CD4-positive, alpha-beta T cell (primary cell): ENCODE data around the gene GALNT18. TPM values are rescaled to one million over a fixed set of nuclear protein-coding genes. Genes with fewer than 3 reads are reported as not detected.

Experiments
- ATAC-seq: fragments of 200-7000 bp; cut with Tn5 transposase; one replicate; pipeline ENCODE4 v1.10.0; 2022; ENCODE audit warnings: mild to moderate bottlenecking; ENCODE audit not compliant: poor library complexity
- CTCF ChIA-PET: fragments of 350-600 bp; sonication (Branson Sonifier 250); formaldehyde crosslinking; loops from one replicate; lab custom pipeline; 2021; ENCODE audit warnings: antibody characterized with exemption, inconsistent platforms; lab: Charles Lee
- POLR2A ChIA-PET: fragments of 350-600 bp; sonication (Branson Sonifier 250); formaldehyde crosslinking; loops from one replicate; lab custom pipeline; 2021; ENCODE audit warnings: antibody characterized with exemption, inconsistent platforms; lab: Charles Lee
- DNase-seq, 14 experiments: peaks; one replicate each; pipeline ENCODE4 v3.0.0-alpha.2; 2013 to 2020; ENCODE audit warnings: mixed read lengths in 2 of 14
- H3K27ac ChIP-seq, 2 donors: one replicate each; pipeline versions ENCODE4 v1.5.1 to v1.7.0; 2013; ENCODE audit warnings: low read length in 2 of 2, low read depth in 1 of 2, mild to moderate bottlenecking in 1 of 2
- H3K27me3 ChIP-seq, 2 experiments: 1 replicate in 1 of 2; 2 replicates in 1 of 2; pipeline versions ENCODE4 v1.6.1 to v1.7.0; 2013; ENCODE audit warnings: low read length in 2 of 2, control low read depth in 1 of 2, mild to moderate bottlenecking in 1 of 2, moderate library complexity in 1 of 2; ENCODE audit not compliant: insufficient read depth in 2 of 2, control insufficient read depth in 1 of 2
- H3K36me3 ChIP-seq: one replicate; pipeline ENCODE4 v1.6.1; 2013; ENCODE audit warnings: low read length, control low read depth; ENCODE audit not compliant: insufficient read depth
- H3K4me1 ChIP-seq: one replicate; pipeline ENCODE4 v1.6.1; 2013; ENCODE audit warnings: low read length, control low read depth; ENCODE audit not compliant: insufficient read depth
- H3K4me3 ChIP-seq: one replicate; pipeline ENCODE4 v1.5.1; 2013; ENCODE audit warnings: mild to moderate bottlenecking, low read length, moderate library complexity
- H3K9me3 ChIP-seq, 2 experiments: 1 replicate in 1 of 2; 2 replicates in 1 of 2; pipeline versions ENCODE4 v1.6.1 to v1.7.0; 2013; ENCODE audit warnings: low read length in 2 of 2, mild to moderate bottlenecking in 2 of 2, control low read depth in 1 of 2, moderate library complexity in 1 of 2; ENCODE audit not compliant: control insufficient read depth in 1 of 2, insufficient read depth in 1 of 2
- H3K27ac Mint-ChIP-seq: one replicate; pipeline ENCODE4 v1.8.0; 2020; ENCODE audit warnings: mixed read lengths
- H3K27me3 Mint-ChIP-seq: one replicate; pipeline ENCODE4 v1.8.0; 2021; ENCODE audit warnings: mixed read lengths
- H3K36me3 Mint-ChIP-seq: one replicate; pipeline ENCODE4 v1.8.0; 2021; ENCODE audit warnings: low read depth, mixed read lengths
- H3K4me1 Mint-ChIP-seq: one replicate; pipeline ENCODE4 v1.8.0; 2021; ENCODE audit warnings: low read depth, mixed read lengths
- H3K4me3 Mint-ChIP-seq: one replicate; pipeline ENCODE4 v1.8.0; 2020; ENCODE audit warnings: mild to moderate bottlenecking, mixed read lengths
- H3K9me3 Mint-ChIP-seq: one replicate; pipeline ENCODE4 v1.8.0; 2020; ENCODE audit warnings: mixed read lengths
- intact Hi-C, 2 experiments: fragments of 100-400 bp; cut with DNase I in 1 of 2; cut with micrococcal nuclease in 1 of 2; formaldehyde crosslinking; loops; one replicate each; pipeline versions ENCODE4 v1.15.1 to v1.9.0; 2023 to 2025; cut with DNase I, micrococcal nuclease
- total RNA-seq, 174 experiments: library from RNA in 2 of 174; stranded (reverse) in 2 of 174; gene quantifications; one replicate each; pipeline ENCODE4 v1.2.3 and lab custom pipeline; 2021 to 2026
- TF ChIP-seq, protein P1 (sequence below): fragments of 200-600 bp; IDR thresholded peaks from one replicate; pipeline ENCODE4 v1.8.0; 2022; ENCODE audit warnings: antibody characterized with exemption, mild to moderate bottlenecking

GALNT18 gene
- total RNA-seq, 2 experiments from 2014 or later, result 0.08 TPM; not detected in 1

GRCh38 chr11:11513422-11513821 is 108.4 kb downstream of the GALNT18 start:
- no peaks in the 10 kb centered on the region for H3K9me3 ChIP-seq
- H3K36me3 ChIP-seq, result no peaks in the 10 kb centered on the region
- Mint-ChIP-seq H3K27me3 (no peaks in the 10 kb centered on the region), H3K4me3 (no peak overlapping the region), H3K9me3 (no peaks in the 10 kb centered on the region), H3K36me3 (no peaks in the 10 kb centered on the region), H3K4me1 (no peaks in the 10 kb centered on the region), H3K27ac (no peak overlapping the region)
- no peaks in the 10 kb centered on the region for H3K27me3 ChIP-seq
- no peak overlapping the region for H3K27ac ChIP-seq
- POLR2A ChIA-PET, result no interaction called here
- CTCF ChIA-PET, result no interaction called here
- no peak for DNase-seq
- ATAC-seq, result no peak
- intact Hi-C loops, result no loop called here
- H3K4me3 ChIP-seq, result no peak overlapping the region
- H3K4me1 ChIP-seq, result no peaks in the 10 kb centered on the region
- TF ChIP-seq, protein P1, sequence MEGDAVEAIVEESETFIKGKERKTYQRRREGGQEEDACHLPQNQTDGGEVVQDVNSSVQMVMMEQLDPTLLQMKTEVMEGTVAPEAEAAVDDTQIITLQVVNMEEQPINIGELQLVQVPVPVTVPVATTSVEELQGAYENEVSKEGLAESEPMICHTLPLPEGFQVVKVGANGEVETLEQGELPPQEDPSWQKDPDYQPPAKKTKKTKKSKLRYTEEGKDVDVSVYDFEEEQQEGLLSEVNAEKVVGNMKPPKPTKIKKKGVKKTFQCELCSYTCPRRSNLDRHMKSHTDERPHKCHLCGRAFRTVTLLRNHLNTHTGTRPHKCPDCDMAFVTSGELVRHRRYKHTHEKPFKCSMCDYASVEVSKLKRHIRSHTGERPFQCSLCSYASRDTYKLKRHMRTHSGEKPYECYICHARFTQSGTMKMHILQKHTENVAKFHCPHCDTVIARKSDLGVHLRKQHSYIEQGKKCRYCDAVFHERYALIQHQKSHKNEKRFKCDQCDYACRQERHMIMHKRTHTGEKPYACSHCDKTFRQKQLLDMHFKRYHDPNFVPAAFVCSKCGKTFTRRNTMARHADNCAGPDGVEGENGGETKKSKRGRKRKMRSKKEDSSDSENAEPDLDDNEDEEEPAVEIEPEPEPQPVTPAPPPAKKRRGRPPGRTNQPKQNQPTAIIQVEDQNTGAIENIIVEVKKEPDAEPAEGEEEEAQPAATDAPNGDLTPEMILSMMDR, result no peak

GRCh38 chr11:11512929-11513328 is 108.9 kb downstream of the GALNT18 start:
- H3K4me3 ChIP-seq, result no peak overlapping the region
- no peak overlapping the region for H3K27ac ChIP-seq
- Mint-ChIP-seq H3K27ac (no peak overlapping the region), H3K9me3 (no peaks in the 10 kb centered on the region), H3K36me3 (no peaks in the 10 kb centered on the region), H3K27me3 (no peaks in the 10 kb centered on the region), H3K4me1 (no peaks in the 10 kb centered on the region), H3K4me3 (no peak overlapping the region)
- intact Hi-C loops, result no loop called here
- CTCF ChIA-PET, result no interaction called here
- H3K4me1 ChIP-seq, result no peaks in the 10 kb centered on the region
- TF ChIP-seq, protein P1, result no peak
- POLR2A ChIA-PET, result no interaction called here
- ATAC-seq, result no peak
- no peak for DNase-seq
- H3K27me3 ChIP-seq, result no peaks in the 10 kb centered on the region
- no peaks in the 10 kb centered on the region for H3K36me3 ChIP-seq
- H3K9me3 ChIP-seq, result no peaks in the 10 kb centered on the region

- H3K36me3 Mint-ChIP-seq, result no peaks in the 10 kb centered on the region
These were observed 109.3 kb downstream of the GALNT18 start for GRCh38 chr11:11512502-11512901.

More at GRCh38 chr11:11512502-11512901, 109.3 kb downstream of the GALNT18 start:
- Mint-ChIP-seq H3K9me3 (no peaks in the 10 kb centered on the region), H3K4me1 (no peaks in the 10 kb centered on the region), H3K27me3 (no peaks in the 10 kb centered on the region), H3K4me3 (no peak overlapping the region), H3K27ac (no peak overlapping the region)
- intact Hi-C loops, result no loop called here
- Histone ChIP-seq H3K4me3 (no peak overlapping the region), H3K27ac (no peak overlapping the region), H3K27me3 (no peaks in the 10 kb centered on the region), H3K36me3 (no peaks in the 10 kb centered on the region), H3K4me1 (no peaks in the 10 kb centered on the region), H3K9me3 (no peaks in the 10 kb centered on the region)
- ATAC-seq, result no peak
- ChIA-PET POLR2A (no interaction called here), CTCF (no interaction called here)
- TF ChIP-seq, protein P1, result no peak
- no peak for DNase-seq
